Measurements from ENCODE around the gene MON1B.

The MON1B gene

DNA sequence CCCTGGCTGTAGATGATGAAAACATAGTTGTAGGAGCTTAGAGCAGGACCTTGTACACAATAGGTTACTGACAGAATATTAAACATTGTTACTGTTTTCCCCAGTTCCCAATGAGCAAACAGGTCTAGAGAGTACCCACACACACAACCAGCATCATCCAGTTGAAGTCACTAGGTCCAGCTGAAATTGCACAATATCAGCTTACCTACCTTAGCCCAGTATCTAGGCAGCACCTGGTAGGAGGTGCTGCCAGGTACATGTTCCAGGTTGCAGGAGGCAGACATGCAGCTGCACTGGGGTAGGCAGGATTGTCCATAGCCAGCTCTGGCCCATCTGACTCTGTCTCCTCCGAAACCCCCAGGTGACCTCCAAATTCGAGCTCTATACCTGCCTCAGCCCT, 6.8 kb downstream of the MON1B start:
- TF ChIP-seq EGR1 (IDR thresholded peaks at IDR 0.05) (no peak), MAX (IDR thresholded peaks at IDR 0.05) (no peak)

- TF ChIP-seq CEBPB (IDR thresholded peaks at IDR 0.05) (no peak), EP300 (IDR thresholded peaks at IDR 0.05; ENCODE audit: borderline replicate concordance) (no peak), NFIC (IDR thresholded peaks at IDR 0.05) (no peak), TCF12 (IDR thresholded peaks at IDR 0.05; ENCODE audit: low read depth) (no peak), TAF1 (IDR thresholded peaks at IDR 0.05; ENCODE audit: low read depth) (no peak), TEAD4 (IDR thresholded peaks at IDR 0.05) (no peak), YY1 (IDR thresholded peaks at IDR 0.05; ENCODE audit: low read depth) (no peak), USF1 (IDR thresholded peaks at IDR 0.05) (no peak), CREB1 (IDR thresholded peaks at IDR 0.05; ENCODE audit: low read depth) (no peak), ZBTB7A (IDR thresholded peaks at IDR 0.05; ENCODE audit: low read depth) (no peak)
These were observed 8.2 kb downstream of the MON1B start, which contains the start of gene SYCE1L for GRCh38 chr16:77199211-77199610. Gene SYCE1L, plus strand, starts transcription at chr16:77199408. Its CDS starts 44 bp downstream, at chr16:77199452.

DNA sequence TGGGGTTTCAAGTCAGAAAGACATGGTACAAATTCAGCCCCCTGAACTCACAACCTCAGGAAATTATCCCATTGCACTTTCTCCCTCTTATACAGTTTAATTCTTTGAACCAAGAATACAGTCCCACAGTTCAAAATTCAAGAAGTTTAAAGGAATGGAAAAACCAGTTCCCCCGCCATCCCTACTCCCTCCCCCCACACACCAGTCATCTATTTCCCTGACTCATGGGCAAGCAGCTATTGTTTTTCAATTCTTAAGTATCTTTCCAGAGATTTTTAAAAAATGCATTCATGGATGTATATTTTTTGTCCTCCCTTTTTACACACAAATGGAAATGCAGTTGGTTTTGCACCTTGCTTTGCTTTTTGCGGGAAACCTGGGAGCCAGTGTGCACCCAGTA, 15.5 kb downstream of the MON1B start:
- TF ChIP-seq TEAD4 (IDR thresholded peaks at IDR 0.05) (no peak), CEBPB (IDR thresholded peaks at IDR 0.05) (no peak), MAX (IDR thresholded peaks at IDR 0.05) (no peak), EGR1 (IDR thresholded peaks at IDR 0.05) (no peak), YY1 (IDR thresholded peaks at IDR 0.05; ENCODE audit: low read depth) (no peak), RAD21 (IDR thresholded peaks at IDR 0.05; ENCODE audit: low read depth) (no peak), CREB1 (IDR thresholded peaks at IDR 0.05; ENCODE audit: low read depth) (no peak), TAF1 (IDR thresholded peaks at IDR 0.05; ENCODE audit: low read depth) (no peak), NFIC (IDR thresholded peaks at IDR 0.05) (no peak), TCF12 (IDR thresholded peaks at IDR 0.05; ENCODE audit: low read depth) (no peak), ZBTB7A (IDR thresholded peaks at IDR 0.05; ENCODE audit: low read depth) (no peak), USF1 (IDR thresholded peaks at IDR 0.05) (no peak), FOXM1 (IDR thresholded peaks at IDR 0.05; ENCODE audit: borderline replicate concordance, low read depth) (no peak), EP300 (IDR thresholded peaks at IDR 0.05; ENCODE audit: borderline replicate concordance) (no peak)
- TF ChIP-seq, protein P1, sequence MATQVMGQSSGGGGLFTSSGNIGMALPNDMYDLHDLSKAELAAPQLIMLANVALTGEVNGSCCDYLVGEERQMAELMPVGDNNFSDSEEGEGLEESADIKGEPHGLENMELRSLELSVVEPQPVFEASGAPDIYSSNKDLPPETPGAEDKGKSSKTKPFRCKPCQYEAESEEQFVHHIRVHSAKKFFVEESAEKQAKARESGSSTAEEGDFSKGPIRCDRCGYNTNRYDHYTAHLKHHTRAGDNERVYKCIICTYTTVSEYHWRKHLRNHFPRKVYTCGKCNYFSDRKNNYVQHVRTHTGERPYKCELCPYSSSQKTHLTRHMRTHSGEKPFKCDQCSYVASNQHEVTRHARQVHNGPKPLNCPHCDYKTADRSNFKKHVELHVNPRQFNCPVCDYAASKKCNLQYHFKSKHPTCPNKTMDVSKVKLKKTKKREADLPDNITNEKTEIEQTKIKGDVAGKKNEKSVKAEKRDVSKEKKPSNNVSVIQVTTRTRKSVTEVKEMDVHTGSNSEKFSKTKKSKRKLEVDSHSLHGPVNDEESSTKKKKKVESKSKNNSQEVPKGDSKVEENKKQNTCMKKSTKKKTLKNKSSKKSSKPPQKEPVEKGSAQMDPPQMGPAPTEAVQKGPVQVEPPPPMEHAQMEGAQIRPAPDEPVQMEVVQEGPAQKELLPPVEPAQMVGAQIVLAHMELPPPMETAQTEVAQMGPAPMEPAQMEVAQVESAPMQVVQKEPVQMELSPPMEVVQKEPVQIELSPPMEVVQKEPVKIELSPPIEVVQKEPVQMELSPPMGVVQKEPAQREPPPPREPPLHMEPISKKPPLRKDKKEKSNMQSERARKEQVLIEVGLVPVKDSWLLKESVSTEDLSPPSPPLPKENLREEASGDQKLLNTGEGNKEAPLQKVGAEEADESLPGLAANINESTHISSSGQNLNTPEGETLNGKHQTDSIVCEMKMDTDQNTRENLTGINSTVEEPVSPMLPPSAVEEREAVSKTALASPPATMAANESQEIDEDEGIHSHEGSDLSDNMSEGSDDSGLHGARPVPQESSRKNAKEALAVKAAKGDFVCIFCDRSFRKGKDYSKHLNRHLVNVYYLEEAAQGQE (IDR thresholded peaks at IDR 0.05; ENCODE audit: low read depth) = no peak

DNA sequence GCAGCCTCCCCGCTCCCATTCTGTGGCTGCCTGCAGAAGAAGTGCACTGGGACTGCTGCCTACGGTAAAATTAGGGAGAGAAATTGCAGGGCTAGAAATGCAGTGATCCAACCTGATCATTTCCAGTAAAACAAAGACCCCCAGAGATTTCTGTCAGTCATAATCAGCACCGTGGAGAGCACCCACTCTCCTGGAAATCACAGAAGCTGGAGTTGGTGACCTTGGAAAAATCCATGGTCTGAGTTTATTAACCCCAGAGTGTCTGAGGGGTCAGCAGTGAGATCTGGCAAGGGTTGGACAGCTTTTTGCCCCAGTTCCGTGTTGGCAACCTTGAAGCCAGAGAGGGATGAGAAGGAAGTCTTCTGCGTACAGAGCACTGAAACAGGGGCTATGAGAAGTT, 16.0 kb downstream of the MON1B start:
- TF ChIP-seq TCF12 (IDR thresholded peaks at IDR 0.05; ENCODE audit: low read depth) = no peak
- TF ChIP-seq, protein P1 (IDR thresholded peaks at IDR 0.05; ENCODE audit: low read depth) = peak; percentile 78

DNA sequence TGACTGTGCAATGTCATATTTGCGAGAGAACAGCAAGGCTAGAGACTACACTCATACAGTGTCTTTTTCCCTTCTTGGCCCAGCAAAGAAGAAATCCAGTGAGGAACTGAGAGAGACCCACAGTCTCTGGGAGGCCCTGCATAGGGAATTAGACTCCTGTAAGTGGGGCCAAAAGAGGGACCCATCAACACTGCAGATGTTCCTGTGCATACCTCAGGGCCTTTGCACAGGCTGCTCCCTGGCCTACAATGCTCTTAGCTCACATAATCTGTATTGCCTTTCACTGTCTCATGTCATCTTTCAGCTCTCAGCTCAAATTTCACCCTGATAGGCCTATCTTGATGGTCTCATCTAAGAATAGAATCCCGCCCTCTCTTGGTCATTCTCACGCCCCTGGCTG, 17.4 kb downstream of the MON1B start:
- no peak for TF ChIP-seq FOXM1 (IDR thresholded peaks at IDR 0.05; ENCODE audit: borderline replicate concordance, low read depth)
- no peak for TF ChIP-seq EP300 (IDR thresholded peaks at IDR 0.05; ENCODE audit: borderline replicate concordance)
- TF ChIP-seq YY1 (IDR thresholded peaks at IDR 0.05; ENCODE audit: low read depth) = no peak
- TF ChIP-seq RAD21 (IDR thresholded peaks at IDR 0.05; ENCODE audit: low read depth) = no peak
- TF ChIP-seq CREB1 (IDR thresholded peaks at IDR 0.05; ENCODE audit: low read depth) = no peak
- no peak for TF ChIP-seq EGR1 (IDR thresholded peaks at IDR 0.05)
- TF ChIP-seq ZBTB7A (IDR thresholded peaks at IDR 0.05; ENCODE audit: low read depth) = no peak
- no peak for TF ChIP-seq CEBPB (IDR thresholded peaks at IDR 0.05)
- no peak for TF ChIP-seq TEAD4 (IDR thresholded peaks at IDR 0.05)
- TF ChIP-seq TCF12 (IDR thresholded peaks at IDR 0.05; ENCODE audit: low read depth) = no peak
- no peak for TF ChIP-seq USF1 (IDR thresholded peaks at IDR 0.05)
- no peak for TF ChIP-seq NFIC (IDR thresholded peaks at IDR 0.05)
- TF ChIP-seq, protein P1 (IDR thresholded peaks at IDR 0.05; ENCODE audit: low read depth) = no peak
- TF ChIP-seq TAF1 (IDR thresholded peaks at IDR 0.05; ENCODE audit: low read depth) = no peak
- no peak for TF ChIP-seq MAX (IDR thresholded peaks at IDR 0.05)

All from Ishikawa (cell line).